GM12878 (cell line): ENCODE results near the gene C16orf74. TPM values are rescaled to one million over a fixed set of nuclear protein-coding genes. Genes with fewer than 3 reads are reported as not detected.

Experiments
- E2F4 ChIP-seq: IDR thresholded peaks from 2 replicates; pipeline ENCODE4 v1.6.1; 2012; ENCODE audit warnings: low read depth, low read length, improper control_type of control experiment
- IRF4 ChIP-seq: IDR thresholded peaks from 2 replicates; pipeline ENCODE4 v1.6.1; 2011; ENCODE audit warnings: low read depth, low read length
- IRF5 ChIP-seq: fragments of 450-650 bp; IDR thresholded peaks from 2 replicates; pipeline ENCODE4 v1.6.1; 2017; ENCODE audit warnings: borderline replicate concordance
- MAX ChIP-seq: IDR thresholded peaks from 2 replicates; pipeline ENCODE4 v1.6.1; 2012; ENCODE audit warnings: low read depth, low read length, improper control_type of control experiment
- NR2C1 ChIP-seq: fragments of 450-650 bp; IDR thresholded peaks from 2 replicates; pipeline ENCODE4 v1.6.1; 2017; ENCODE audit warnings: antibody characterized with exemption, mild to moderate bottlenecking, moderate library complexity
- NR2F1 ChIP-seq: fragments of 450-650 bp; conservative IDR thresholded peaks from 2 replicates; pipeline ENCODE4 v1.6.1; 2017; ENCODE audit warnings: mild to moderate bottlenecking
- PAX8 ChIP-seq: fragments of 450-650 bp; IDR thresholded peaks from 2 replicates; pipeline ENCODE4 v1.6.1; 2017; ENCODE audit warnings: mild to moderate bottlenecking, moderate library complexity
- SMC3 ChIP-seq: IDR thresholded peaks from 2 replicates; pipeline ENCODE4 v1.6.1; 2011; ENCODE audit warnings: low read length, improper control_type of control experiment, borderline replicate concordance
- USF1 ChIP-seq: IDR thresholded peaks from 2 replicates; pipeline ENCODE4 v1.6.1; 2011; ENCODE audit warnings: borderline replicate concordance, low read depth, mild to moderate bottlenecking, moderate library complexity, mixed read lengths, low read length; ENCODE audit not compliant: insufficient read depth; ENCODE audit errors: extremely low read length
- USF2 ChIP-seq: IDR thresholded peaks from 2 replicates; pipeline ENCODE4 v1.6.1; 2011; ENCODE audit warnings: low read depth, low read length, improper control_type of control experiment, borderline replicate concordance
- YBX1 ChIP-seq: fragments of 450-650 bp; IDR thresholded peaks from 2 replicates; pipeline ENCODE4 v1.6.1; 2016; ENCODE audit warnings: antibody characterized with exemption
- YY1 ChIP-seq: IDR thresholded peaks from 2 replicates; pipeline ENCODE4 v1.6.1; 2011; ENCODE audit warnings: low read depth, mild to moderate bottlenecking, low read length
- ZSCAN29 ChIP-seq: fragments of 450-650 bp; IDR thresholded peaks from 2 replicates; pipeline ENCODE4 v1.6.1; 2017; ENCODE audit warnings: mild to moderate bottlenecking, moderate library complexity
- polyA plus RNA-seq, 11 experiments: library from polyadenylated mRNA; depleted of rRNA in 4 of 11; unstranded in 6 of 11; stranded (reverse) in 5 of 11; fragments of >200 nt; fragmentation: Nextera tagmentation in 4 of 11; fragmentation: Illumina TruSeq in 1 of 11; extraction: Ambion mirVana in 4 of 11; extraction: Trizol in 1 of 11; gene quantifications; 1 replicate in 1 of 11; 2 replicates in 10 of 11; pipeline versions ENCODE4 v1.2.1 to v1.2.3, GENCODE V29; 2011 to 2016; ENCODE audit warnings: inconsistent platforms in 2 of 11, missing spikeins in 2 of 11, low read depth in 1 of 11
- total RNA-seq, 4 experiments: library from RNA; depleted of rRNA in 3 of 4; stranded (reverse); fragments of >200 nt in 3 of 4; fragmentation: Illumina TruSeq in 1 of 4; extraction: Trizol in 1 of 4; gene quantifications; 2 replicates each; pipeline versions ENCODE4 v1.2.1 to v1.2.3, GENCODE V29; 2013 to 2021
- TF ChIP-seq, protein P1 (sequence below): fragments of 450-650 bp; formaldehyde crosslinking; IDR thresholded peaks from 2 replicates; pipeline ENCODE4 v1.4.0; 2020; ENCODE audit warnings: mild to moderate bottlenecking, moderate library complexity
- TF ChIP-seq, protein P2 (sequence below): fragments of 450-650 bp; IDR thresholded peaks from 2 replicates; pipeline ENCODE4 v1.6.1; 2016; ENCODE audit warnings: mild to moderate bottlenecking
- TF ChIP-seq, protein P3 (sequence below): fragments of 450-650 bp; IDR thresholded peaks from 2 replicates; pipeline ENCODE4 v1.6.1; 2018; ENCODE audit warnings: mild to moderate bottlenecking, low read depth, moderate library complexity; ENCODE audit not compliant: partially characterized antibody

The C16orf74 gene
- total and polyA plus RNA-seq, 10 of the 15 experiments (the other 5 are each of a cell fraction or from before 2014, with no cell fraction given): 0.23 to 20.1 (median 6.8) TPM

DNA sequence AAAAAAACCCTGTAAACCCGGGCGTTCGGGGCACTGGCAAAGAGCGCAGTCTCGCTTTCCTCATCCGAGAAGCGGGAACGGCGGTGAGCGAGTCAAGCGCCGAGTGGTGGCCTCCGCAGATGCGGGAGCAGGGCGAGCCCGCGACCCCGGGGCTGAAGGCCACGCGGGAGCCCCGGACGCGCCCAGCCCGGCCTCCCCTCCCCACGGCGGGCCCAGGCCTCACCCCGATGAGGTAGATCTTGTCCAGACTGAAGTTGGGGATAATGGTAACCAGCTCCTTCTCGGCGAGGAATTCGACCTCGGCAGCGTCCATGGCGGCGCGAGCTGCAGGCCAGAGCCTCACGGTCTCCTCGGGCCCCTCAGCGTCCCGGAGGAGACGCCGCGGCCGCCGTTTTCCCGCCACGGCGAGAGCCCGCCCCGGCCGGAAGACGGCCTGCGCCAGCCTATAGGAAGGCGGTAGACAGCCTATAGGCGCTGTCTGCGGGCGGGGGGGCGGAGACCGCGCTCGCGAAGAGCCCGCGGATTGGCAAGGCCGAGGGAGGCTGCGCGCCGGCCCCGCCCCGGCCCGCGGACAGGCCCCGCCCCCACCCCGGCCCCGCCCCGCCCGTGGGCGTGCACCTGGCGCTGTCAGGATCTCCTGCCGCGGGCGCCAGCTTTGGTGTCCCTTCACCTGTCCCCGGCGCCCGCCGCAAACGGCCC lies 62.2 kb downstream of the C16orf74 start, which contains the start of gene GINS2 (continued):
- TF ChIP-seq IRF5: no peak
- no peak for TF ChIP-seq ZSCAN29
- peak; percentile 24; the same call in 1 of the 2 replicates for TF ChIP-seq YY1
- TF ChIP-seq, protein P1, sequence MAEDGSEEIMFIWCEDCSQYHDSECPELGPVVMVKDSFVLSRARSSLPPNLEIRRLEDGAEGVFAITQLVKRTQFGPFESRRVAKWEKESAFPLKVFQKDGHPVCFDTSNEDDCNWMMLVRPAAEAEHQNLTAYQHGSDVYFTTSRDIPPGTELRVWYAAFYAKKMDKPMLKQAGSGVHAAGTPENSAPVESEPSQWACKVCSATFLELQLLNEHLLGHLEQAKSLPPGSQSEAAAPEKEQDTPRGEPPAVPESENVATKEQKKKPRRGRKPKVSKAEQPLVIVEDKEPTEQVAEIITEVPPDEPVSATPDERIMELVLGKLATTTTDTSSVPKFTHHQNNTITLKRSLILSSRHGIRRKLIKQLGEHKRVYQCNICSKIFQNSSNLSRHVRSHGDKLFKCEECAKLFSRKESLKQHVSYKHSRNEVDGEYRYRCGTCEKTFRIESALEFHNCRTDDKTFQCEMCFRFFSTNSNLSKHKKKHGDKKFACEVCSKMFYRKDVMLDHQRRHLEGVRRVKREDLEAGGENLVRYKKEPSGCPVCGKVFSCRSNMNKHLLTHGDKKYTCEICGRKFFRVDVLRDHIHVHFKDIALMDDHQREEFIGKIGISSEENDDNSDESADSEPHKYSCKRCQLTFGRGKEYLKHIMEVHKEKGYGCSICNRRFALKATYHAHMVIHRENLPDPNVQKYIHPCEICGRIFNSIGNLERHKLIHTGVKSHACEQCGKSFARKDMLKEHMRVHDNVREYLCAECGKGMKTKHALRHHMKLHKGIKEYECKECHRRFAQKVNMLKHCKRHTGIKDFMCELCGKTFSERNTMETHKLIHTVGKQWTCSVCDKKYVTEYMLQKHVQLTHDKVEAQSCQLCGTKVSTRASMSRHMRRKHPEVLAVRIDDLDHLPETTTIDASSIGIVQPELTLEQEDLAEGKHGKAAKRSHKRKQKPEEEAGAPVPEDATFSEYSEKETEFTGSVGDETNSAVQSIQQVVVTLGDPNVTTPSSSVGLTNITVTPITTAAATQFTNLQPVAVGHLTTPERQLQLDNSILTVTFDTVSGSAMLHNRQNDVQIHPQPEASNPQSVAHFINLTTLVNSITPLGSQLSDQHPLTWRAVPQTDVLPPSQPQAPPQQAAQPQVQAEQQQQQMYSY (CRISPR knock-in tag): no peak
- no peak for TF ChIP-seq USF1
- TF ChIP-seq NR2C1: no peak
- peak; percentile 79 for TF ChIP-seq MAX
- peak; percentile 93 for TF ChIP-seq E2F4
- no peak for TF ChIP-seq SMC3
- no peak for TF ChIP-seq YBX1
- TF ChIP-seq, protein P2, sequence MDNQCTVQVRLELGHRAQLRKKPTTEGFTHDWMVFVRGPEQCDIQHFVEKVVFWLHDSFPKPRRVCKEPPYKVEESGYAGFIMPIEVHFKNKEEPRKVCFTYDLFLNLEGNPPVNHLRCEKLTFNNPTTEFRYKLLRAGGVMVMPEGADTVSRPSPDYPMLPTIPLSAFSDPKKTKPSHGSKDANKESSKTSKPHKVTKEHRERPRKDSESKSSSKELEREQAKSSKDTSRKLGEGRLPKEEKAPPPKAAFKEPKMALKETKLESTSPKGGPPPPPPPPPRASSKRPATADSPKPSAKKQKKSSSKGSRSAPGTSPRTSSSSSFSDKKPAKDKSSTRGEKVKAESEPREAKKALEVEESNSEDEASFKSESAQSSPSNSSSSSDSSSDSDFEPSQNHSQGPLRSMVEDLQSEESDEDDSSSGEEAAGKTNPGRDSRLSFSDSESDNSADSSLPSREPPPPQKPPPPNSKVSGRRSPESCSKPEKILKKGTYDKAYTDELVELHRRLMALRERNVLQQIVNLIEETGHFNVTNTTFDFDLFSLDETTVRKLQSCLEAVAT: no peak
- TF ChIP-seq PAX8: no peak
- no peak for TF ChIP-seq NR2F1
- no peak for TF ChIP-seq IRF4
- TF ChIP-seq USF2: no peak
- TF ChIP-seq, protein P3, sequence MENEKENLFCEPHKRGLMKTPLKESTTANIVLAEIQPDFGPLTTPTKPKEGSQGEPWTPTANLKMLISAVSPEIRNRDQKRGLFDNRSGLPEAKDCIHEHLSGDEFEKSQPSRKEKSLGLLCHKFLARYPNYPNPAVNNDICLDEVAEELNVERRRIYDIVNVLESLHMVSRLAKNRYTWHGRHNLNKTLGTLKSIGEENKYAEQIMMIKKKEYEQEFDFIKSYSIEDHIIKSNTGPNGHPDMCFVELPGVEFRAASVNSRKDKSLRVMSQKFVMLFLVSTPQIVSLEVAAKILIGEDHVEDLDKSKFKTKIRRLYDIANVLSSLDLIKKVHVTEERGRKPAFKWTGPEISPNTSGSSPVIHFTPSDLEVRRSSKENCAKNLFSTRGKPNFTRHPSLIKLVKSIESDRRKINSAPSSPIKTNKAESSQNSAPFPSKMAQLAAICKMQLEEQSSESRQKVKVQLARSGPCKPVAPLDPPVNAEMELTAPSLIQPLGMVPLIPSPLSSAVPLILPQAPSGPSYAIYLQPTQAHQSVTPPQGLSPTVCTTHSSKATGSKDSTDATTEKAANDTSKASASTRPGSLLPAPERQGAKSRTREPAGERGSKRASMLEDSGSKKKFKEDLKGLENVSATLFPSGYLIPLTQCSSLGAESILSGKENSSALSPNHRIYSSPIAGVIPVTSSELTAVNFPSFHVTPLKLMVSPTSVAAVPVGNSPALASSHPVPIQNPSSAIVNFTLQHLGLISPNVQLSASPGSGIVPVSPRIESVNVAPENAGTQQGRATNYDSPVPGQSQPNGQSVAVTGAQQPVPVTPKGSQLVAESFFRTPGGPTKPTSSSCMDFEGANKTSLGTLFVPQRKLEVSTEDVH: peak; percentile 95
